OCI-LY7 (cell line): ENCODE data around the gene SOCS6. TPM values are rescaled to one million over a fixed set of nuclear protein-coding genes. Genes with fewer than 3 reads are reported as not detected.
"Not testable (repeated sequence)": the region's sequence is repeated elsewhere in the genome, so short reads cannot be mapped to it uniquely, and the experiment has no call there.

Source experiments
- BruUV-seq: library from RNA; stranded (reverse); fragments of 400-500 nt; replicated peaks from 2 replicates; lab custom pipeline; 2021; lab: Mats Ljungman, UMichigan
- CTCF ChIA-PET: fragments of 300-600 bp; sonication (Branson Sonifier 250); formaldehyde crosslinking; loops from one replicate; lab custom pipeline; 2022; ENCODE audit warnings: antibody characterized with exemption; ENCODE audit not compliant: unreplicated experiment; lab: Charles Lee
- POLR2A ChIA-PET: fragments of 300-600 bp; sonication (Branson Sonifier 250); formaldehyde crosslinking; loops from one replicate; lab custom pipeline; 2022; ENCODE audit warnings: antibody characterized with exemption; lab: Charles Lee
- DNase-seq: peaks from one replicate; pipeline ENCODE4 v3.0.0-alpha.2; 2015; ENCODE audit warnings: low spot score
- H2AFZ ChIP-seq: fragments of 200-600 bp; sonication (generic), shearing (Covaris generic); 2 replicates; pipeline ENCODE4 v1.6.1; 2014; ENCODE audit warnings: mild to moderate bottlenecking, antibody characterized with exemption, low read length, moderate library complexity
- H3K27ac ChIP-seq: fragments of 200-600 bp; sonication (generic); 2 replicates; pipeline ENCODE4 v1.5.1; 2014; ENCODE audit warnings: mixed run types, low read depth, mild to moderate bottlenecking, moderate library complexity, low read length, inconsistent platforms; ENCODE audit not compliant: poor library complexity, severe bottlenecking
- H3K36me3 ChIP-seq: fragments of 200-600 bp; sonication (generic); 2 replicates; pipeline ENCODE4 v1.6.1; 2014; ENCODE audit warnings: mild to moderate bottlenecking, antibody characterized with exemption, low read length, moderate library complexity, mixed read lengths; ENCODE audit not compliant: insufficient read depth
- H3K4me1 ChIP-seq: fragments of 200-600 bp; sonication (generic); 2 replicates; pipeline ENCODE4 v1.5.1; 2014; ENCODE audit warnings: mild to moderate bottlenecking, low read length; ENCODE audit not compliant: insufficient read depth, poor library complexity, severe bottlenecking
- H3K4me2 ChIP-seq: fragments of 200-600 bp; sonication (generic); 2 replicates; pipeline ENCODE4 v1.6.1; 2014; ENCODE audit warnings: mild to moderate bottlenecking, low read length
- H3K4me3 ChIP-seq: fragments of 200-600 bp; sonication (generic); 2 replicates; pipeline ENCODE4 v1.5.1; 2014; ENCODE audit warnings: mild to moderate bottlenecking, low read depth, low read length; ENCODE audit not compliant: poor library complexity, severe bottlenecking
- H3K79me2 ChIP-seq: fragments of 200-600 bp; sonication (generic); 2 replicates; pipeline ENCODE4 v1.6.1; 2016; ENCODE audit warnings: low read depth, mild to moderate bottlenecking, low read length, moderate library complexity, mixed read lengths; ENCODE audit not compliant: insufficient read depth
- H3K9me2 ChIP-seq: fragments of 200-600 bp; sonication (generic); 2 replicates; pipeline ENCODE4 v1.6.1; 2016; ENCODE audit warnings: mild to moderate bottlenecking, low read length, mixed read lengths; ENCODE audit not compliant: insufficient read depth
- H3K9me3 ChIP-seq: fragments of 200-600 bp; sonication (generic); 2 replicates; pipeline ENCODE4 v1.6.1; 2014; ENCODE audit warnings: mild to moderate bottlenecking, mixed run types, low read length, mixed read lengths
- H4K20me1 ChIP-seq: fragments of 200-600 bp; sonication (generic); 2 replicates; pipeline ENCODE4 v1.6.1; 2014; ENCODE audit warnings: mild to moderate bottlenecking, antibody characterized with exemption, low read length, moderate library complexity, mixed read lengths; ENCODE audit not compliant: insufficient read depth
- CTCF ChIP-seq: fragments of 200-600 bp; sonication (generic); conservative IDR thresholded peaks from 2 replicates; pipeline ENCODE4 v1.5.1; 2014; ENCODE audit warnings: mild to moderate bottlenecking, antibody characterized with exemption, low read length, moderate library complexity, mixed read lengths
- EZH2phosphoT487 ChIP-seq: fragments of 200-600 bp; sonication (generic); IDR thresholded peaks from 2 replicates; pipeline ENCODE4 v1.6.1; 2018; ENCODE audit warnings: low read depth, borderline replicate concordance, mild to moderate bottlenecking, mixed run types, antibody characterized with exemption, low read length, moderate library complexity, mixed read lengths
- intact Hi-C: fragments of 100-400 bp; cut with micrococcal nuclease; formaldehyde crosslinking; loops from one replicate; pipeline ENCODE4 v1.10.0; 2022; ENCODE audit not compliant: unreplicated experiment
- total RNA-seq, 2 experiments: library from RNA; depleted of rRNA in 1 of 2; stranded (reverse); fragments of >200 nt in 1 of 2; shearing (Covaris generic) in 1 of 2; gene quantifications; 2 replicates each; pipeline ENCODE4 v1.2.3, GENCODE V29; 2014 to 2022

Gene SOCS6
- total RNA-seq, 2 experiments from 2014 or later = not detected

- CTCF ChIA-PET = no interaction called here
- intact Hi-C loops = no loop called here
- no peaks in the 10 kb centered on the region for H3K4me1 ChIP-seq
- no peak overlapping the region for H3K27ac ChIP-seq
- no peak overlapping the region for H2AFZ ChIP-seq
- POLR2A ChIA-PET = interaction anchor here (0.7 kb wide), 2 partner anchors 151 to 1969 kb away, joined by 3 to 5 read pairs; no protein-coding TSS in a partner anchor
- no peaks in the 10 kb centered on the region for H3K9me3 ChIP-seq
- no peak for DNase-seq
- no peaks in the 10 kb centered on the region for H3K36me3 ChIP-seq
- no peaks in the 10 kb centered on the region for H4K20me1 ChIP-seq
- no peaks in the 10 kb centered on the region for H3K79me2 ChIP-seq
- no peak overlapping the region for H3K4me3 ChIP-seq
- BruUV-seq = no TSS peak
- no peak overlapping the region for H3K4me2 ChIP-seq
- H3K9me2 ChIP-seq = no peaks in the 10 kb centered on the region
- TF ChIP-seq CTCF (no peak), EZH2phosphoT487 (no peak)
These were observed 42.8 kb upstream of the SOCS6 start for GRCh38 chr18:70246061-70246466.

GRCh38 chr18:70249118-70249517, 39.7 kb upstream of the SOCS6 start:
- Histone ChIP-seq H3K4me3 (no peak overlapping the region), H3K4me1 (no peaks in the 10 kb centered on the region), H3K36me3 (no peaks in the 10 kb centered on the region), H3K9me3 (no peaks in the 10 kb centered on the region), H4K20me1 (no peaks in the 10 kb centered on the region), H2AFZ (no peak overlapping the region), H3K4me2 (no peak overlapping the region), H3K27ac (no peak overlapping the region), H3K79me2 (no peaks in the 10 kb centered on the region), H3K9me2 (no peaks in the 10 kb centered on the region)
- BruUV-seq = no TSS peak
- TF ChIP-seq EZH2phosphoT487 (no peak), CTCF (no peak)
- ChIA-PET POLR2A (no interaction called here), CTCF (no interaction called here)
- DNase-seq = no peak
- intact Hi-C loops = no loop called here

GRCh38 chr18:70249861-70250260, 39.0 kb upstream of the SOCS6 start:
- H2AFZ ChIP-seq, H3K4me3 ChIP-seq, H3K27ac ChIP-seq, H3K9me3 ChIP-seq, BruUV-seq, H3K79me2 ChIP-seq, POLR2A ChIA-PET, H3K4me2 ChIP-seq, H3K9me2 ChIP-seq, DNase-seq, intact Hi-C loops, H4K20me1 ChIP-seq, CTCF ChIA-PET, H3K4me1 ChIP-seq, H3K36me3 ChIP-seq: not testable (repeated sequence)
